ENCODE data around the gene C4A.
A peak's percentile ranks its signal among the peaks of the same experiment; 100 is the strongest.

Gene C4A

GRCh38 chr6:31943742-31944141 lies 38.1 kb upstream of the C4A start:
- Histone ChIP-seq H3K9me3 (ENCODE audit: severe bottlenecking) (no peaks in the 10 kb centered on the region), H3K36me3 (ENCODE audit: low read depth) (no peaks in the 10 kb centered on the region), H3K27me3 (ENCODE audit: insufficient read depth, poor library complexity, severe bottlenecking) (no peaks in the 10 kb centered on the region), H3K4me1 (ENCODE audit: insufficient read depth, poor library complexity, severe bottlenecking) (peaks cover 10% of the 10 kb centered on the region), H3K27ac (ENCODE audit: poor library complexity, severe bottlenecking) (no peak overlapping the region), H3K4me3 (ENCODE audit: severe bottlenecking) (no peak overlapping the region)
- no peak for ATAC-seq (ENCODE audit: low read depth)
- no peak for DNase-seq (ENCODE audit: low spot score)
- TF ChIP-seq CTCF (IDR thresholded peaks at IDR 0.05; ENCODE audit: poor library complexity, severe bottlenecking): no peak

GRCh38 chr6:31945154-31945506 lies 36.7 kb upstream of the C4A start:
- Histone ChIP-seq H3K4me1 (ENCODE audit: insufficient read depth, poor library complexity, severe bottlenecking) (peaks cover 10% of the 10 kb centered on the region), H3K27ac (ENCODE audit: poor library complexity, severe bottlenecking) (peak overlapping the region; percentile 32)
- no peak for TF ChIP-seq CTCF (IDR thresholded peaks at IDR 0.05; ENCODE audit: poor library complexity, severe bottlenecking)

GRCh38 chr6:31945507-31946369 lies 36.1 kb upstream of the C4A start, which contains the start of gene CFB:
Gene CFB (plus strand): TSS chr6:31946095. CDS start chr6:31946222, 127 bp downstream.
- H3K4me3 ChIP-seq (ENCODE audit: severe bottlenecking): no peak within 1 kb of the TSS
- peak within 1 kb of the TSS; percentile 32 for H3K27ac ChIP-seq (ENCODE audit: poor library complexity, severe bottlenecking)
- no peaks in the 10 kb centered on the region for H3K27me3 ChIP-seq (ENCODE audit: insufficient read depth, poor library complexity, severe bottlenecking)
- TF ChIP-seq CTCF (IDR thresholded peaks at IDR 0.05; ENCODE audit: poor library complexity, severe bottlenecking): no peak
- ATAC-seq (ENCODE audit: low read depth) (peak; percentile 74), DNase-seq (ENCODE audit: low spot score) (no peak)
- no peaks in the 10 kb centered on the region for H3K36me3 ChIP-seq (ENCODE audit: low read depth)
- H3K4me1 ChIP-seq (ENCODE audit: insufficient read depth, poor library complexity, severe bottlenecking): peaks cover 10% of the 10 kb centered on the region
- H3K9me3 ChIP-seq (ENCODE audit: severe bottlenecking): no peaks in the 10 kb centered on the region

More at GRCh38 chr6:31945154-31945506, 36.7 kb upstream of the C4A start:
- DNase-seq (ENCODE audit: low spot score) (no peak), ATAC-seq (ENCODE audit: low read depth) (no peak)
- Histone ChIP-seq H3K9me3 (ENCODE audit: severe bottlenecking) (no peaks in the 10 kb centered on the region), H3K27me3 (ENCODE audit: insufficient read depth, poor library complexity, severe bottlenecking) (no peaks in the 10 kb centered on the region), H3K36me3 (ENCODE audit: low read depth) (no peaks in the 10 kb centered on the region), H3K4me3 (ENCODE audit: severe bottlenecking) (no peak overlapping the region)

- Histone ChIP-seq H3K27me3 (ENCODE audit: insufficient read depth, poor library complexity, severe bottlenecking) (no peaks in the 10 kb centered on the region), H3K36me3 (ENCODE audit: low read depth) (peaks cover under 1% of the 10 kb centered on the region), H3K4me3 (ENCODE audit: severe bottlenecking) (no peak overlapping the region), H3K27ac (ENCODE audit: poor library complexity, severe bottlenecking) (peak overlapping the region; percentile 32), H3K4me1 (ENCODE audit: insufficient read depth, poor library complexity, severe bottlenecking) (peaks cover 10% of the 10 kb centered on the region), H3K9me3 (ENCODE audit: severe bottlenecking) (no peaks in the 10 kb centered on the region)
- DNase-seq (ENCODE audit: low spot score) (no peak), ATAC-seq (ENCODE audit: low read depth) (no peak)
- TF ChIP-seq CTCF (IDR thresholded peaks at IDR 0.05; ENCODE audit: poor library complexity, severe bottlenecking): no peak
These were observed 35.4 kb upstream of the C4A start for GRCh38 chr6:31946370-31946885.
